ENCODE results near the gene DDX19B.
A peak's percentile ranks its signal among the peaks of the same experiment; 100 is the strongest.

The DDX19B gene

GRCh38 chr16:70380919-70381603 is 82.1 kb downstream of the DDX19B start:
- TF ChIP-seq, protein P1, sequence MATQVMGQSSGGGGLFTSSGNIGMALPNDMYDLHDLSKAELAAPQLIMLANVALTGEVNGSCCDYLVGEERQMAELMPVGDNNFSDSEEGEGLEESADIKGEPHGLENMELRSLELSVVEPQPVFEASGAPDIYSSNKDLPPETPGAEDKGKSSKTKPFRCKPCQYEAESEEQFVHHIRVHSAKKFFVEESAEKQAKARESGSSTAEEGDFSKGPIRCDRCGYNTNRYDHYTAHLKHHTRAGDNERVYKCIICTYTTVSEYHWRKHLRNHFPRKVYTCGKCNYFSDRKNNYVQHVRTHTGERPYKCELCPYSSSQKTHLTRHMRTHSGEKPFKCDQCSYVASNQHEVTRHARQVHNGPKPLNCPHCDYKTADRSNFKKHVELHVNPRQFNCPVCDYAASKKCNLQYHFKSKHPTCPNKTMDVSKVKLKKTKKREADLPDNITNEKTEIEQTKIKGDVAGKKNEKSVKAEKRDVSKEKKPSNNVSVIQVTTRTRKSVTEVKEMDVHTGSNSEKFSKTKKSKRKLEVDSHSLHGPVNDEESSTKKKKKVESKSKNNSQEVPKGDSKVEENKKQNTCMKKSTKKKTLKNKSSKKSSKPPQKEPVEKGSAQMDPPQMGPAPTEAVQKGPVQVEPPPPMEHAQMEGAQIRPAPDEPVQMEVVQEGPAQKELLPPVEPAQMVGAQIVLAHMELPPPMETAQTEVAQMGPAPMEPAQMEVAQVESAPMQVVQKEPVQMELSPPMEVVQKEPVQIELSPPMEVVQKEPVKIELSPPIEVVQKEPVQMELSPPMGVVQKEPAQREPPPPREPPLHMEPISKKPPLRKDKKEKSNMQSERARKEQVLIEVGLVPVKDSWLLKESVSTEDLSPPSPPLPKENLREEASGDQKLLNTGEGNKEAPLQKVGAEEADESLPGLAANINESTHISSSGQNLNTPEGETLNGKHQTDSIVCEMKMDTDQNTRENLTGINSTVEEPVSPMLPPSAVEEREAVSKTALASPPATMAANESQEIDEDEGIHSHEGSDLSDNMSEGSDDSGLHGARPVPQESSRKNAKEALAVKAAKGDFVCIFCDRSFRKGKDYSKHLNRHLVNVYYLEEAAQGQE (IDR thresholded peaks at IDR 0.05; ENCODE audit: insufficient read depth in 1 of 2, low read depth in 2 of 2, low read length in 2 of 2) = no peak
- TF ChIP-seq TAF1 (IDR thresholded peaks at IDR 0.05; ENCODE audit: borderline replicate concordance, insufficient read depth, low read length) (peak; percentile 92; the same call in 1 of the 2 replicates), FOXP2 (optimal IDR thresholded peaks at IDR 0.05; ENCODE audit: borderline replicate concordance, extremely low read depth, extremely low read length, insufficient read depth) (no peak), POLR2AphosphoS5 (IDR thresholded peaks at IDR 0.05; ENCODE audit: low read depth, low read length) (peak; percentile 90), SIN3A (IDR thresholded peaks at IDR 0.05; ENCODE audit: borderline replicate concordance, insufficient read depth, low read length) (no peak)

GRCh38 chr16:70381604-70382342 is 82.8 kb downstream of the DDX19B start:
- TF ChIP-seq POLR2AphosphoS5 (IDR thresholded peaks at IDR 0.05; ENCODE audit: low read depth, low read length) (no peak), TAF1 (IDR thresholded peaks at IDR 0.05; ENCODE audit: borderline replicate concordance, insufficient read depth, low read length) (no peak), FOXP2 (optimal IDR thresholded peaks at IDR 0.05; ENCODE audit: borderline replicate concordance, extremely low read depth, extremely low read length, insufficient read depth) (no peak), SIN3A (IDR thresholded peaks at IDR 0.05; ENCODE audit: borderline replicate concordance, insufficient read depth, low read length) (no peak)
- TF ChIP-seq, protein P1 (IDR thresholded peaks at IDR 0.05; ENCODE audit: insufficient read depth in 1 of 2, low read depth in 2 of 2, low read length in 2 of 2) = no peak

DNA sequence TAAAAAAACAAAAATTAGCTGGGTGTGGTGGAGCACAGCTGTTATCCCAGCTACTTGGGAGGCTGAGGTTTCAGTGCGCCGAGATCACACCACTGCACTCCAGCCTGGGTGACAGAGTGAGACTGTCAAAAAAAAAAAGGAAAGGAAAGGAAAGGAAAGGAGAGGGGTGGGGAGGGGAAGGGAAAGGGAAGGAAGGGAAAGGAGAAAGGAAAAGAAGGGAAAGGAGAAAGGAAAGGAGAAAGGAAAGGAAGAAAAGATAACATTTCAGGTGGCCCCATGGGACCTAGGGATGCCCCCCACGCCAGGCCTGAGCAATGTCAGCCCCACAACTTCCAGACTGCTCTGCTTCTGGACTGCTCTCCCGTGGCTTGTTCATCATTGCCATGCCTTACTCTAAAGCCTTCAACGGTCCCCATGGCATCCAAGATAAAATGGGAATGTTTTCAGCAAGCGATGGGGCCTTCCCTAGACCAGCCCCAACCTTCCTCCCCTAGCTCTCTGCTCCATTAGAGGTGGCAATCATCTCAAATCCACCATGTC is 84.5 kb downstream of the DDX19B start:
- TF ChIP-seq TAF1 (IDR thresholded peaks at IDR 0.05; ENCODE audit: borderline replicate concordance, insufficient read depth, low read length) (no peak), FOXP2 (optimal IDR thresholded peaks at IDR 0.05; ENCODE audit: borderline replicate concordance, extremely low read depth, extremely low read length, insufficient read depth) (no peak), SIN3A (IDR thresholded peaks at IDR 0.05; ENCODE audit: borderline replicate concordance, insufficient read depth, low read length) (no peak), POLR2AphosphoS5 (IDR thresholded peaks at IDR 0.05; ENCODE audit: low read depth, low read length) (no peak)
- TF ChIP-seq, protein P1 (IDR thresholded peaks at IDR 0.05; ENCODE audit: insufficient read depth in 1 of 2, low read depth in 2 of 2, low read length in 2 of 2) = no peak
